Panc1 (cell line): ENCODE results near the gene NMRK1. TPM values are rescaled to one million over a fixed set of nuclear protein-coding genes. Genes with fewer than 3 reads are reported as not detected.

ENCODE experiments used
- ATAC-seq: fragments of 200-7000 bp; cut with Tn5 transposase; 2 replicates; pipeline ENCODE4 v1.9.1; 2020; ENCODE audit warnings: mild to moderate bottlenecking, moderate library complexity
- BruUV-seq: library from RNA; stranded (reverse); fragments of 400-500 nt; replicated peaks from 2 replicates; lab custom pipeline; 2021; lab: Mats Ljungman, UMichigan
- CTCF ChIA-PET: fragments of 300-600 bp; sonication (Branson Sonifier 250); formaldehyde crosslinking; loops from one replicate; lab custom pipeline; 2022; ENCODE audit warnings: antibody characterized with exemption; lab: Charles Lee
- POLR2A ChIA-PET: fragments of 300-600 bp; sonication (Branson Sonifier 250); formaldehyde crosslinking; loops from one replicate; lab custom pipeline; 2022; ENCODE audit warnings: antibody characterized with exemption; lab: Charles Lee
- DNase-seq: peaks from one replicate; pipeline ENCODE4 v3.0.0-alpha.2; 2010; ENCODE audit warnings: low read depth, low spot score
- H3K27ac ChIP-seq: 2 replicates; pipeline ENCODE4 v1.5.1; 2011; ENCODE audit warnings: mild to moderate bottlenecking, low read length, inconsistent platforms
- H3K27me3 ChIP-seq: fragments of 200-500 bp; sonication (Bioruptor generic); 2 replicates; pipeline ENCODE4 v1.6.0; 2014; ENCODE audit warnings: low read length, inconsistent platforms; ENCODE audit not compliant: control insufficient read depth, insufficient read depth
- H3K36me3 ChIP-seq: fragments of 200-500 bp; sonication (Bioruptor generic); 2 replicates; pipeline ENCODE4 v1.5.1; 2014; ENCODE audit warnings: inconsistent platforms, mild to moderate bottlenecking, low read length, moderate library complexity; ENCODE audit not compliant: control insufficient read depth, insufficient read depth
- H3K4me1 ChIP-seq: 2 replicates; pipeline ENCODE4 v1.5.1; 2011; ENCODE audit warnings: inconsistent platforms, mild to moderate bottlenecking, low read length, moderate library complexity; ENCODE audit not compliant: control insufficient read depth, insufficient read depth
- H3K4me3 ChIP-seq, 2 experiments: 2 replicates each; pipeline ENCODE4 v1.5.1; 2011 to 2012; ENCODE audit warnings: low read depth in 2 of 2, low read length in 2 of 2, mild to moderate bottlenecking in 2 of 2, inconsistent platforms in 1 of 2, moderate library complexity in 1 of 2
- H3K9me3 ChIP-seq: fragments of 200-500 bp; sonication (Bioruptor generic); 2 replicates; pipeline ENCODE4 v1.5.1; 2014; ENCODE audit warnings: low read depth, mild to moderate bottlenecking, inconsistent platforms, low read length, moderate library complexity; ENCODE audit not compliant: control insufficient read depth, insufficient read depth
- CTCF ChIP-seq: fragments of 450-650 bp; IDR thresholded peaks from 2 replicates; pipeline ENCODE4 v1.5.1; 2017; ENCODE audit warnings: mild to moderate bottlenecking
- POLR2AphosphoS5 ChIP-seq: IDR thresholded peaks from 2 replicates; pipeline ENCODE4 v1.6.1; 2012; ENCODE audit warnings: mild to moderate bottlenecking, low read depth, low read length, moderate library complexity
- REST ChIP-seq, 2 experiments: IDR thresholded peaks; 2 replicates each; pipeline ENCODE4 v1.6.1; 2011 to 2012; ENCODE audit warnings: low read depth in 2 of 2, control low read depth in 1 of 2, low read length in 1 of 2, mild to moderate bottlenecking in 1 of 2, moderate library complexity in 1 of 2; ENCODE audit not compliant: insufficient read depth in 1 of 2
- SIN3A ChIP-seq: IDR thresholded peaks from 2 replicates; pipeline ENCODE4 v1.6.1; 2012; ENCODE audit warnings: low read depth, mild to moderate bottlenecking, low read length, moderate library complexity, borderline replicate concordance; ENCODE audit not compliant: insufficient read depth
- TCF7L2 ChIP-seq: IDR thresholded peaks from 2 replicates; pipeline ENCODE4 v1.6.1; 2011; ENCODE audit warnings: mild to moderate bottlenecking, low read depth, low read length, inconsistent platforms
- in situ Hi-C: cut with HindIII; loops from 2 replicates; pipeline ENCODE4 v1.10.0; 2016; ENCODE audit warnings: low sequenced_read_pairs, low pct_unique_long_range_greater_than_20kb
- intact Hi-C: fragments of 100-400 bp; cut with micrococcal nuclease; formaldehyde crosslinking; loops from one replicate; pipeline ENCODE4 v1.10.0; 2022; ENCODE audit not compliant: unreplicated experiment
- total RNA-seq: library from RNA; stranded (reverse); gene quantifications from one replicate; pipeline ENCODE4 v1.2.1, GENCODE V29; 2021; ENCODE audit not compliant: unreplicated experiment

NMRK1 gene
- total RNA-seq, 1 experiment from 2014 or later = 16.0 TPM

- no peaks in the 10 kb centered on the region for H3K27me3 ChIP-seq
- ChIA-PET POLR2A (no interaction called here), CTCF (no interaction called here)
- H3K4me1 ChIP-seq = no peaks in the 10 kb centered on the region
- no TSS peak for BruUV-seq
- DNase-seq (no peak), ATAC-seq (no peak)
- intact Hi-C loops = no loop called here
- H3K27ac ChIP-seq = no peak overlapping the region
- no peaks in the 10 kb centered on the region for H3K36me3 ChIP-seq
- TF ChIP-seq SIN3A = no peak
- no peak for TF ChIP-seq TCF7L2
- no peak for TF ChIP-seq POLR2AphosphoS5
- no peak for TF ChIP-seq CTCF
- TF ChIP-seq REST (IDR thresholded peaks at IDR 0.05; ENCODE audit: insufficient read depth in 1 of 2, low read depth in 2 of 2, low read length in 1 of 2) = no peak
- H3K9me3 ChIP-seq = no peaks in the 10 kb centered on the region
- in situ Hi-C loops = no loop called here
- no peak overlapping the region for H3K4me3 ChIP-seq
Measured at GRCh38 chr9:75108571-75108970, 20.6 kb upstream of the NMRK1 start.

GRCh38 chr9:75106857-75107256, 18.9 kb upstream of the NMRK1 start:
- H3K9me3 ChIP-seq = no peaks in the 10 kb centered on the region
- H3K4me1 ChIP-seq = no peaks in the 10 kb centered on the region
- ATAC-seq (no peak), DNase-seq (no peak)
- CTCF ChIA-PET = no interaction called here
- no peaks in the 10 kb centered on the region for H3K27me3 ChIP-seq
- no peak overlapping the region for H3K27ac ChIP-seq
- intact Hi-C loops (no loop called here), in situ Hi-C loops (no loop called here)
- no TSS peak for BruUV-seq
- POLR2A ChIA-PET = no interaction called here
- H3K36me3 ChIP-seq = no peaks in the 10 kb centered on the region
- H3K4me3 ChIP-seq = no peak overlapping the region
- TF ChIP-seq REST (IDR thresholded peaks at IDR 0.05; ENCODE audit: insufficient read depth in 1 of 2, low read depth in 2 of 2, low read length in 1 of 2) = no peak
